HFFc6 (cell line): ENCODE results near the gene HUS1. TPM values are rescaled to one million over a fixed set of nuclear protein-coding genes. Genes with fewer than 3 reads are reported as not detected.

Experiments
- DNase-seq: peaks from one replicate; pipeline ENCODE4 v3.0.0-alpha.2; 2018
- H3K27ac Mint-ChIP-seq: 2 replicates; pipeline ENCODE4 v1.8.0; 2020; ENCODE audit warnings: mild to moderate bottlenecking, mixed read lengths
- H3K27me3 Mint-ChIP-seq: 2 replicates; pipeline ENCODE4 v1.8.0; 2021; ENCODE audit warnings: mild to moderate bottlenecking, moderate library complexity, mixed read lengths; ENCODE audit not compliant: insufficient read depth
- H3K36me3 Mint-ChIP-seq: 2 replicates; pipeline ENCODE4 v1.8.0; 2021; ENCODE audit warnings: low read depth, mixed read lengths
- H3K4me1 Mint-ChIP-seq: 2 replicates; pipeline ENCODE4 v1.8.0; 2020; ENCODE audit warnings: low read depth, mixed read lengths
- H3K4me3 Mint-ChIP-seq: 2 replicates; pipeline ENCODE4 v1.8.0; 2020; ENCODE audit warnings: mild to moderate bottlenecking, moderate library complexity, mixed read lengths
- H3K9me3 Mint-ChIP-seq: 2 replicates; pipeline ENCODE4 v1.8.0; 2020; ENCODE audit warnings: mild to moderate bottlenecking, mixed read lengths
- total RNA-seq, 6 experiments: library from RNA; stranded (reverse); fragmentation: NEBNext Ultra II Directional; extraction: Animal tissue kit (Norgen Biotek cat#: 25700); gene quantifications; 2 replicates in 1 of 6; 3 replicates in 5 of 6; pipeline ENCODE4 v1.2.3, GENCODE V29; 2021
- TF ChIP-seq, protein P1 (sequence below): fragments of 200-600 bp; sonication (generic); IDR thresholded peaks from 2 replicates; pipeline ENCODE4 v1.5.0; 2021; ENCODE audit warnings: antibody characterized with exemption, mild to moderate bottlenecking

The HUS1 gene
- total RNA-seq, 6 experiments from 2014 or later: 27.8 to 39.2 (median 34.6) TPM

DNA sequence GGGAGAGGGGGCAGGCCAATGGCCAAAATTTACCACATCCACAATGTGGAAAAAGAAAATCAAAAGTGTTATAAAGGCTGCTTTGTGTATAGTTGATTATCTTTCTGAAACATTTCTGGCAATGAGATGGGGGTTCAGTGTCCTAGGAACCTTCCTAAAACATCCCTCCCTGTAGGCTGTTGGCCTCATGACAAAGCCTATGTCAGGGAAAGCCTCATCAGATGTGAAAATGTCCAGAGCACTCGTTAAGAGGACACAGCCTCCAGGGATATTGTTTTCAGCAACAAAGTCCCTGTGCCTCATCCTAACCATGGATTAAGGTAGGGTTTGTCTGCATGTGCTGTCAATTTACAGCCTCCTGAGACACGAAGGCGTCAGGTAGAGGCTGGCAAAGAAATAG is 32.5 kb upstream of the HUS1 start:
- H3K36me3 Mint-ChIP-seq: no peaks in the 10 kb centered on the region
- H3K27ac Mint-ChIP-seq: no peak overlapping the region
- no peak overlapping the region for H3K4me3 Mint-ChIP-seq
- H3K4me1 Mint-ChIP-seq: peaks cover 18% of the 10 kb centered on the region; the same call in 1 of the 2 replicates
- TF ChIP-seq, protein P1, sequence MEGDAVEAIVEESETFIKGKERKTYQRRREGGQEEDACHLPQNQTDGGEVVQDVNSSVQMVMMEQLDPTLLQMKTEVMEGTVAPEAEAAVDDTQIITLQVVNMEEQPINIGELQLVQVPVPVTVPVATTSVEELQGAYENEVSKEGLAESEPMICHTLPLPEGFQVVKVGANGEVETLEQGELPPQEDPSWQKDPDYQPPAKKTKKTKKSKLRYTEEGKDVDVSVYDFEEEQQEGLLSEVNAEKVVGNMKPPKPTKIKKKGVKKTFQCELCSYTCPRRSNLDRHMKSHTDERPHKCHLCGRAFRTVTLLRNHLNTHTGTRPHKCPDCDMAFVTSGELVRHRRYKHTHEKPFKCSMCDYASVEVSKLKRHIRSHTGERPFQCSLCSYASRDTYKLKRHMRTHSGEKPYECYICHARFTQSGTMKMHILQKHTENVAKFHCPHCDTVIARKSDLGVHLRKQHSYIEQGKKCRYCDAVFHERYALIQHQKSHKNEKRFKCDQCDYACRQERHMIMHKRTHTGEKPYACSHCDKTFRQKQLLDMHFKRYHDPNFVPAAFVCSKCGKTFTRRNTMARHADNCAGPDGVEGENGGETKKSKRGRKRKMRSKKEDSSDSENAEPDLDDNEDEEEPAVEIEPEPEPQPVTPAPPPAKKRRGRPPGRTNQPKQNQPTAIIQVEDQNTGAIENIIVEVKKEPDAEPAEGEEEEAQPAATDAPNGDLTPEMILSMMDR: no peak
- peaks cover 4% of the 10 kb centered on the region; the same call in 1 of the 2 replicates for H3K27me3 Mint-ChIP-seq
- no peaks in the 10 kb centered on the region for H3K9me3 Mint-ChIP-seq
- DNase-seq: no peak

DNA sequence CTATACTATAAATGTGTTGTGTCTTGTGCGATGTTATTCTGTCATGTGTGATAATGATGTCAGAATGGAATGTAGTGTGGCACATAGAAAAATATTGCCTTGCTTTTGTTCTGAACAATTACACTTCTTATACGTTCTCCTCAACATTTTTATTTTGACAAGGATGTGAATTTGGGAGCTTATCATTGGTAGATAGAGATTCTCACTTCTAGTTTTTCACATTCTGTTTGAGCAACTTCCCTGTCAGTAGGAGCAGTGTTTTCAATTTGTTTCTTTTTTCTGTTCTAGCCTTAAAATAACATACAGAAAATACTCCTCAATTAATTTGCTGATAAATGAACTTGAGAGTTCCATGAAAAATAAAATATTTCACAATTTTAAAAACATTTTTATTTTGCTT is 31.9 kb upstream of the HUS1 start:
- TF ChIP-seq, protein P1: no peak
- Mint-ChIP-seq H3K4me3 (no peak overlapping the region), H3K9me3 (no peaks in the 10 kb centered on the region), H3K27me3 (peaks cover 6% of the 10 kb centered on the region; the same call in 1 of the 2 replicates), H3K36me3 (no peaks in the 10 kb centered on the region), H3K27ac (no peak overlapping the region), H3K4me1 (peaks cover 18% of the 10 kb centered on the region; the same call in 1 of the 2 replicates)
- DNase-seq: no peak

DNA sequence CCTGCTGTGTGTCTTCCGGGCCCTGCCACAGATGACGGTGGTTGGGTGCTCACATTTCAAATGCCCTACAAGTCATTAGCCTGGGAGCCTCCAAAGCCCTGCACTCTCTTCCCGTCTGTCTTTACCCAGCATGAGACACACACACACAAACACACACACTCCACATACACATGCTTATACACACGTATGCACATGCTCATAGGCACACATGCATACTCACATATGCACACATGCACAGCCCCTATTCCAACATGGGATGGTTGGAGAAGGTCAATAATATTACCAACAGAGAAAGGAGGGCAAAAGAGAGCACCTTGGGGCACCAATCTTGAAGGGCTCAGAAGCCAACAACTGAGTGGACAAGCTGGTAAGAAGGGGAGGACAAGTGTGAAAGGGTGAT is 30.5 kb upstream of the HUS1 start:
- Mint-ChIP-seq H3K4me3 (no peak overlapping the region), H3K27me3 (peaks cover 2% of the 10 kb centered on the region; the same call in 1 of the 2 replicates), H3K36me3 (no peaks in the 10 kb centered on the region), H3K9me3 (no peaks in the 10 kb centered on the region), H3K27ac (no peak overlapping the region), H3K4me1 (peaks cover 20% of the 10 kb centered on the region)
- TF ChIP-seq, protein P1: no peak
- DNase-seq: no peak

DNA sequence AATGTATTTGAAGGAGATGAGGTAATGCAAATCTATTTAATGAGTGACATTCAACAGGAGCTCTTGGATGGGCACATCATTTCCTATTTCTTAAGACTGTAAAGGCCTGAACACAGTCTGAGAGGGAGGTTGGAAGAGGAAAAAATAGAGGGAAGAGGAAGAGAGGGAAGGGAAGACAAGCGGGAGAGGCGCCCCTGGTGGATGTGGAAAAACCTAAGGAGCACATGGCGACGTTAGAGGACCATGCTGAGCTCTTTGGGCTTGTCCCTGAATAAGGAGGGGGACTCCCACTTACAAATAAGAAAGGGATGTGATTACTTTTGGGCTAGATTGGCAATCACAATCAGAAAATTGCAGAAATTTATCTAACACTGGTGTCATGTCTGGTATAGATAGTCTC is 29.8 kb upstream of the HUS1 start:
- no peak overlapping the region for H3K27ac Mint-ChIP-seq

DNA sequence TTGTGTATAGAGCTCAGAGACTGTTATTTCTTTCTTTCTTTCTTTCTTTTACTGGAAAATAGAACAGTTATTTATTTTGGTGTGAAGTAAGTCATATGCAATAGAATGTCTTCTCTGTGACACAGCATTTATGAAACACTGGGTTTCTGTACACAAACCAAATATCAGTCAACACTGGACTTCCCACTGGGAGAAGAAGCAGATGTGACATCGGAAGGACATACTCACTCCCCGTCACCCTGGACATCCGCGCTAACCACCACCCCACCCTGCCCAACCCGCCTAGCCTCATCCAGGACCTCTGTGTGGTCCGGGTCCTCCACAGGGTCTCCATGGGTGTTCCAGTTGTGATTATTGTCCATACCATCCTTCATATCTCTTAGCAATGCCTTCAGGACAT is 27.5 kb upstream of the HUS1 start:
- no peak overlapping the region for H3K27ac Mint-ChIP-seq
- no peak for DNase-seq
- H3K36me3 Mint-ChIP-seq: peaks cover 7% of the 10 kb centered on the region; the same call in 1 of the 2 replicates
- TF ChIP-seq, protein P1: no peak
- H3K4me3 Mint-ChIP-seq: no peak overlapping the region
- H3K9me3 Mint-ChIP-seq: peaks cover 7% of the 10 kb centered on the region
- H3K4me1 Mint-ChIP-seq: peaks cover 16% of the 10 kb centered on the region
- peaks cover 2% of the 10 kb centered on the region for H3K27me3 Mint-ChIP-seq

More for the DNA sequence above, 29.8 kb upstream of the HUS1 start:
- H3K27me3 Mint-ChIP-seq: peaks cover 2% of the 10 kb centered on the region; the same call in 1 of the 2 replicates
- peaks cover 17% of the 10 kb centered on the region for H3K4me1 Mint-ChIP-seq
- TF ChIP-seq, protein P1: peak; percentile 23
- H3K36me3 Mint-ChIP-seq: no peaks in the 10 kb centered on the region
- no peaks in the 10 kb centered on the region for H3K9me3 Mint-ChIP-seq
- H3K4me3 Mint-ChIP-seq: no peak overlapping the region
- DNase-seq: no peak

DNA sequence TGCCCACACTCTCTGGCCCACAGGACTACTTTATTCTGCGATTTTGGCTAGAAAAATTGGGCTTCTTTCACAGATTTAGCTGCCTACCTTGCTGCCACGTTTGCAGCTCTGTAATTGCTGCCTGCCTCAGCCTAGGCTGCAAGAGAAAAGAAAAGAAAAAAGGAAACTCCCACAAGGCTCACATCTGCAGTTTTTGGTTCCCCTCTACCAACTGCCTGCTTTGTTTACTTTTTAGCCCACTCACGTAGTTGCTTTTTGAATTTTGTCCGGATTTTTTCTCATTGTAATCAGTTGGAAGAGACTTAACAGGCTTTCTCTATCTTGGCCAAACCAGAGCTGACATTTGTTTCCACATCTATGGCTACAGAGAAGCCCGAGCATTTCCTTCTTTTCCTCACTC is 25.2 kb upstream of the HUS1 start:
- Mint-ChIP-seq H3K36me3 (peaks cover 7% of the 10 kb centered on the region; the same call in 1 of the 2 replicates), H3K9me3 (peaks cover 7% of the 10 kb centered on the region), H3K27ac (no peak overlapping the region), H3K4me1 (peaks cover 25% of the 10 kb centered on the region), H3K4me3 (no peak overlapping the region), H3K27me3 (peaks cover 2% of the 10 kb centered on the region)
- TF ChIP-seq, protein P1: no peak
- DNase-seq: no peak
